GM21515 (cell line): ENCODE data around the gene DNPH1.

Source experiments
- ATAC-seq: cut with Tn5 transposase; IDR thresholded peaks from one replicate; pipeline ENCODE4 v1.9.1; 2021; ENCODE audit not compliant: unreplicated experiment

The DNPH1 gene

GRCh38 chr6:43228951-43229802 is at the start of gene DNPH1:
DNPH1 (minus strand) TSS chr6:43229481; CDS start chr6:43229456, 25 bp downstream.
- peak; percentile 64 for ATAC-seq

- ATAC-seq: no peak
Measured at GRCh38 chr6:43278524-43279078, 49.3 kb upstream of the DNPH1 start.

- ATAC-seq: no peak
Measured at GRCh38 chr6:43277643-43278523, 48.6 kb upstream of the DNPH1 start.

DNA sequence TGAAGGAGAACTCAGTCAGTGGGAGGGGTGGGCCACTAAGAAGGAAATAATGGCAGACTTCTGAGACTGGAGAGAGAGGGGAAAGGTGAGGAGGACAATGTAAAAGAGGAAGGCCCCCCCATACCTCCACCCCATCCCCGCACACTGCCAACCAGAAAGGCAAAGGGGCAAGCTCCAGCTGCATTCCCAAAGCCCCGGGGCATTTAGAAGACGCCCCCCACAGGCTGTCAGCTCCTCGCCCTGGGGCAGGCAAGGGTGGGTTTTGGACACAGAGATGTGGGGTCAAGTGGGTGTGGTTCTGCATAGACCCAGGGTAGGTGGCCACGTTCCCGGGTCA is 48.0 kb upstream of the DNPH1 start:
- ATAC-seq: no peak

GRCh38 chr6:43276577-43277305 is 47.5 kb upstream of the DNPH1 start:
- no peak for ATAC-seq

DNA sequence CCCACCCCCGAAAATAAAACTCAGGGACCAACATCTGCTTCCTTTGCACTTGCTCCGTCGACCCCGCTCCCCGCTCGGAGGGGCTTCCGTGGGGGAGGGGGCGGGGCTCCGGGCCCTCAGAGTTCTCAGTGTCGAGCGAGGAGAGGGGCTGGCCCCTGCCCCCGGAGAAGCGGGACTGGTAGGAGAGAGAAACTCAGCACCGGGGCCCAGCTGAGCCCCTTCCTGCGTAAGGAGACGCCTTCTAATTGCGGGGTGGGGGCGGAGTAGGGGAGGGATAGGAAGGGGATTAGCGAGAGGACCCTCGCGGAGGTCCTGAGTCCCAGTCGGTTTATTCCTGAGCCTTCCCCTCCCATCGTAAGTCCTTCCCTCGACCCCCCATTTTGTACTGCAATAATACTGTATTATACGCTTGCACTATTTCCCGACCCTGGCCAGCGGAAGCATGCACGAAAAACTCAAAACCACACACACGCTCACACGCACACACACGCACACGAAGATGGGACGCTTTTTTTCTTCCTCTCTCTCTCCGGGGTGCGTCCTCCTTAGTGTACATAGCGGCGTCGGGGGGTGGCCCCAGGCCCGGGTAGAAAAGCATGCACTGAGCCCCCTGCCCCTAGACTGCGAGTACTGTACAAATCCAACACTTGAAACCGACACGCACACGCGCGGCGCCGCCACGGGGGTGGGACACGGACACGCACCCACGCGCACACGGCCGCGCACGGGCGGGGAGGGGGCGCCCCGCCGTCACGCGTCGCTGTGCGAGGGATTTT is 46.7 kb upstream of the DNPH1 start:
- ATAC-seq: no peak

DNA sequence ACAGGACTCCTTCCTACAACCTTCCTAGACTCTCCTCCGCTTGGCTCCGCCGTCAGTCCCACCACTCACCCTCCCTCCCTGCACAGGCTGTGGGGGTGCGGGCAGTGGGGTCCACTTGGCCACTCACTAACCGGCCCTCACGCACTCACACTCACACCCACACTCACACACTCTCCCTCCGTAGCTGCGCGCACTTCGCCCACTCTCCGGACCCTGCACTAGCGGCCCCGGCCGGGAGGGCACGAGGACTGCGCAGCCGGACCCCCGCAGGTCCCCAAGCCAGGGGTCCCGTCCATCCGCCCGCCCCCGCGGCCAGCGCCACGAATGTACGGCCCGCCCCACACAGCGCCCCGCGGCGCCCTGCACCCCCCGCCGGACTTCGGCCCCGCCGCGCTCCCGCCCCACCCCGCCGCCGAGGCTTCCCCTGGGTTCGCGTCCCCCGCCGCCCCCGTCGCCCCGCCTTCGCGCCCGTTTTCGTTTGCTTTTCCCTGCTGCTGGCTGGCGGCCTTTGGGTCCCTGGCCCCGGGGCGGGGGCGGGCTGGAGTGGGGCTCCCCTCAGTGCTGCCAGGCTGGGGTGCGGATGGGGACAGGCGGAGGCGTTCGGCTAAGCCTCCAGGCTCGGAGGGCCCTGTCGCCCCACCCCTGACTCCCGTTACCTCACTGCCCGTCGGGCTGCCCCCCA is 45.8 kb upstream of the DNPH1 start:
- no peak for ATAC-seq

DNA sequence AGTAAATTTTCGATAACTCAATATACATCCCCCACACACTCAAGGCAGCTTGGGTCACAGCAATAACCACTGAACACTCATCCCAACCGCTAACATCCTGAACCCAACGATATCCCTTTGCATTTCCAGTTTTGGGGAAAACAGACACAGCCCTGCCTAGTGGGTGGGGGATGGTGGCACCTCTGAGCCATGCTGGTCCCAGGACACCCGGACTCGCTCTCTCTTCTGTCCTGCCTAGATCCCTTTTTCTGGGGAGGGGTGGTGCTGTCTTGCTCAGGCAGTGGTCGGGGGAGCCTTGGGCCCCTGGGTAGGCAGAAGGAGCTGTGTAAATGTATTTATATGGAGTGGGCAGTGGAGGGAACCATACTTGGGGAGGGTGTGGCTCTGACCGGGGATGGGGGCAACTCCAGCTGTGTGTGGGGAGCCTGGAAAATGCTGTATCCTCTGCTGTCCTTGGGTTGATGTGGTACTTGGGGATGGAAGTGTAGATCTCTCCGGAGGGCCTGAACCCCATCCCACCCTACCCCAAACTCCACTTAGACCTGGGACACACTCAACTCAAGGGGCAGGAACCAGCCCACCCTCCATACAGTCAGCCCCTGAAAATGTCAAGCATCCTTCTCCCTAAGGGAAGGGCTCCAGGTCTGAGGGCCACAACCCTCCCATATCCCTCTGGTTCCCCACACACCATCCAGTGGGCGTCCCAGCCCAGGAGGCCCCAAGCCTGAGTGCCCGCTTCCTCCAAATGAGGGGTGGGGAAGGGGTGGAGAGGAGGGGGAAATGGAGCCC is 45.0 kb upstream of the DNPH1 start:
- no peak for ATAC-seq

- no peak for ATAC-seq
Measured at GRCh38 chr6:43273707-43274106, 44.4 kb upstream of the DNPH1 start.

DNA sequence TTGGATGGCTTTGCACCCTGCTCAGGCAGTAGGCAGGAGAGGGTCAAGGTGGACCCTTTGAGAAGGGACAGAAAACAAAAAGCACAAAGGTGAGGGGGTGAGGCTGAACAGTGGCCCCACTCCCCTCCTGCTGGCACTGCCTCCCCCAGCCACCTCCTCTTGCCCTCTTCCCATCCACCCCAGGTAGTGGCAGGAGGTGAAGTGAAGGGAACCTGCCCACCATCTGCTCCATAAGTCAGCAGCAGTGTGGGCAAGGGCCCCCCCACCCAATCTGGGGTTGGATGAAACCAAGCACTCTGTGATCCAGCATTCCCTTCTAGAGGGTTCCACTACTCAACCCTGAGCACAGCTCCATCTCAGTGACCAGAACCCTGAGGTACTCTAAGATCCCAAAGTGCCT is 42.7 kb upstream of the DNPH1 start:
- ATAC-seq: no peak

DNA sequence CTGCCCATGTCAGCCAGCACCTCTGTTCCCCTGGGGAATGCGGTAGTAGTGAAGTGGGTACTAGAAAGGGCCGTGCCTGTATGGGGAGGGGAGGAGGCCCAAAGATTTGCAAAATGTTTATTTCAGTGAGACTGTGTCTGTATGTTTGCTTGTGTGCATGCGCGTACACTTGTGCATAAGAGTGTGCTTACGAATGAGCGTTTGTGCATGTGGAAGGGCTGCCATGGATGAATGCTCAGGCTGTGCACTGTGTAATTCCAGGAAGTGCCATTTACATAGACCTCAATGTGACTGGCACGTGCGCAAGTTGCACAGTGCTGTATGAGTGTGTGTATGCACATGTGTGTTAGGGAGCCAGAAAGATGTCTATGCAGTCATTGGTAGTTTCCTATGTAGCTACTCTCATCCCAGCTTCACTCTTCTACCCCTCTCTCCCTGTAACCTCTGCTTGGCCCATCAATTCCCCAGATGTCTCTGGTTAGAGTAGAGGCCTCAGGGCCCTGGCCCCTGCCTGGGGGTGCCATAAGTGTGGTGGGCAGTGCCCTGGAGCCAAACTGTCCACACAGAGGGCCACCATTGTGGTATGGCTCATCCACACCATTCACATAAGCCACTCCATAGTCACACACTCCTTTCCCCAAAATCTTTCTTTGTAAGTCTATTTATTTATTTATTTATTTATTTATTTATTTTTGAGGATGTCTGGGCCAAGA is 42.0 kb upstream of the DNPH1 start:
- ATAC-seq: no peak

DNA sequence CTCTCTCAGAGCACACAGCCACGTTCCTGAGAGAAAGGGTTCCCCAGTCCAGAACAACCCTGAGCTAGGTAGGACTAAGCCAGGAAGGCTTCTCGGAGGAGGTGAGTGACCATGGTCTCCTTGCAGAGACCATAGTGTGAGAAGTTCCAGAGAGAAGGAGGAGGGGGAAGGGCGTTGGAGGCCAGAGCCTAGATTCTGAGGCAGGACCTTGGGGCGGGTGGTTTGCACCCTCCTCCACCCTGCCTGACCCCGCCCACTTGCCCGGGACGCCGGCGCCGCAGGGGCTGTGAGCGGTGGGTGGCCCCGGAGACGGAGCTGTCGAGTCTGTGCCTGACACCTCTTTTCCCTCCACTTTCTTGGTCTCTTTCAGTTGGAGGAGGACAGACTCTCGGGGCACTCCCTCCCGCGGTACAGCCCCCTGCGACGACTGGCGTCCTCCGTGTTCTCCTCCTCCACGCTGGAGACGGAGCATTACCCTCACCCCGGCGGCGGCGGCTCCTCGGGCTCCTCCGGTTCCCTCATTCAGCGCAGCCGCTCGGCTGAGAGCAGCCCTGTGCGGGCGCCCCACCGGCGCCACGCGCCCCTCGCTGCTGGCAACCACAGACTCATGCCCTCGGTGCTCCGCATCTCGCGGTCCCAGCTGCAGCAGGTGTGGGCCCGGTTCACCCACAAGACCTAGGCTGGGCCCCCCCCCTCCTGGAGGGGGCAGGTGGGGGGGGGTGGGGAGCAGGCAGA is 40.2 kb upstream of the DNPH1 start:
- ATAC-seq: no peak

- ATAC-seq: no peak
Measured at GRCh38 chr6:43268782-43269272, 39.5 kb upstream of the DNPH1 start.

GRCh38 chr6:43268355-43268700 is 39.0 kb upstream of the DNPH1 start:
- no peak for ATAC-seq

- ATAC-seq: no peak
Measured at GRCh38 chr6:43267619-43268354, 38.5 kb upstream of the DNPH1 start.

DNA sequence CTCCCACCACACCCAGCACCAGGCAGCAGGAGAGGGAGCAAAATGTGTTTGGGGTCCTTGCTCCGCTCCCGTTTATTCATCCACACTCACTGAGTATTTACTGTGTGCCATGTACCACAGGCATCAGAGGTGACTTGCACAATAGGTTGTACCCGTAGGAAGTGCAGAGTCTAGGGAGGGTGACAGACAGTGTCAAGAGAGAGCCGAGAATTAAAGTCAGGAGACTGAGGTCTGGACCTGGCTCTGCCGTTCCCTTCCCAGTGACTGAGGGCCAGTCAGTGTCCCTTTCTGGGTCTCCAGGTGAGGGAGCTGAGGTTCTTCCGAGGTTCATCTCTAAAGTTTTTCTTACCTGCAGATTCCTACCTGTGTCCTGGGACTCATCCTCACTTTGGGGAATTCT is 36.3 kb upstream of the DNPH1 start:
- no peak for ATAC-seq

- ATAC-seq: no peak
Measured at GRCh38 chr6:43264599-43265145, 35.4 kb upstream of the DNPH1 start.
